Measurements from ENCODE around the gene UBE2I. TPM values are rescaled to one million over a fixed set of nuclear protein-coding genes. Genes with fewer than 3 reads are reported as not detected.

Gene UBE2I
- total RNA-seq (253 and 265 TPM in 2 replicates), polyA plus RNA-seq (152 and 219 TPM in 2 replicates), polyA minus RNA-seq (107 and 130 TPM in 2 replicates)
- 77.3 TPM for total RNA-seq (2013)

GRCh38 chr16:1308977-1309885 lies at the start of gene UBE2I:
TSS of gene UBE2I (plus strand) at chr16:1309636. CDS start at chr16:1314031, 4,395 bp downstream.
- TF ChIP-seq, protein P1, sequence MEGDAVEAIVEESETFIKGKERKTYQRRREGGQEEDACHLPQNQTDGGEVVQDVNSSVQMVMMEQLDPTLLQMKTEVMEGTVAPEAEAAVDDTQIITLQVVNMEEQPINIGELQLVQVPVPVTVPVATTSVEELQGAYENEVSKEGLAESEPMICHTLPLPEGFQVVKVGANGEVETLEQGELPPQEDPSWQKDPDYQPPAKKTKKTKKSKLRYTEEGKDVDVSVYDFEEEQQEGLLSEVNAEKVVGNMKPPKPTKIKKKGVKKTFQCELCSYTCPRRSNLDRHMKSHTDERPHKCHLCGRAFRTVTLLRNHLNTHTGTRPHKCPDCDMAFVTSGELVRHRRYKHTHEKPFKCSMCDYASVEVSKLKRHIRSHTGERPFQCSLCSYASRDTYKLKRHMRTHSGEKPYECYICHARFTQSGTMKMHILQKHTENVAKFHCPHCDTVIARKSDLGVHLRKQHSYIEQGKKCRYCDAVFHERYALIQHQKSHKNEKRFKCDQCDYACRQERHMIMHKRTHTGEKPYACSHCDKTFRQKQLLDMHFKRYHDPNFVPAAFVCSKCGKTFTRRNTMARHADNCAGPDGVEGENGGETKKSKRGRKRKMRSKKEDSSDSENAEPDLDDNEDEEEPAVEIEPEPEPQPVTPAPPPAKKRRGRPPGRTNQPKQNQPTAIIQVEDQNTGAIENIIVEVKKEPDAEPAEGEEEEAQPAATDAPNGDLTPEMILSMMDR (IDR thresholded peaks at IDR 0.05) = no peak
- peak; percentile 98 for TF ChIP-seq EZH2 (IDR thresholded peaks at IDR 0.05; ENCODE audit: borderline replicate concordance, insufficient read depth, low read depth, low read length, poor library complexity, severe bottlenecking)
- peaks cover 52% of the 10 kb centered on the region for H3K4me1 Mint-ChIP-seq
- peaks cover 41 to 65% of the 10 kb centered on the region in 2 donors for H3K4me1 ChIP-seq (ENCODE audit: control insufficient read depth in 2 of 2, insufficient read depth in 2 of 2, low read length in 2 of 2)

DNA sequence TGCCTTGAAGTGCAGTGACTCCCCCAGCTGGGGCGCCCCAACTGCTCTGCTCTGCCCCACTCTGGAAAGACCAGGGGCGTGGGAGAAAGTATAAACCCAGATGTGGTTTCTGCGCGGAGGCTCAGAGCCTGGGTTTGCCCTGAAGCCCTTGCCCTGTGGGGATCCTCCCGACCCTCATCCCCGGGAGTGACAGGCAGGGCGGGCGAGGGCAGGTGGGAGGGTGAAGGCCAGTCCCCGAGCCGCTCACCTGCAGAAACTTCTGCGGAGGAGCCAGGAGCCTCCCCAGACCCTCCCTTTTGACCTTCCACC lies 49.7 kb upstream of the UBE2I start:
- ChIA-PET CTCF (no interaction called here), POLR2A (no interaction called here)
- TF ChIP-seq, protein P1 (IDR thresholded peaks at IDR 0.05) = no peak
- no peak for TF ChIP-seq EZH2 (IDR thresholded peaks at IDR 0.05; ENCODE audit: borderline replicate concordance, insufficient read depth, low read depth, low read length, poor library complexity, severe bottlenecking)
- H3K27me3 Mint-ChIP-seq = peaks cover 21% of the 10 kb centered on the region
- Histone ChIP-seq H3K36me3 (replicated peaks in 1 of 2; ENCODE audit: control extremely low read depth in 1 of 2, control insufficient read depth in 1 of 2, extremely low read depth in 1 of 2, insufficient read depth in 2 of 2, low read length in 1 of 2) (no peaks in the 10 kb centered on the region), H3K9me3 (ENCODE audit: control extremely low read depth in 1 of 3, control insufficient read depth in 2 of 3, insufficient read depth in 1 of 3, low read length in 2 of 3) (peaks cover 0 to 7% (median 0%) of the 10 kb centered on the region in 3 donors), H3K4me3 (ENCODE audit: control extremely low read depth in 1 of 5, extremely low read depth in 1 of 5, insufficient read depth in 1 of 5, low read depth in 2 of 5, low read length in 4 of 5) (no peak overlapping the region), H3K27ac (ENCODE audit: low read length in 2 of 2) (no peak overlapping the region), H2AFZ (ENCODE audit: insufficient read depth, low read depth, low read length, poor library complexity, severe bottlenecking) (no peak overlapping the region), H3K27me3 (replicated peaks in 1 of 4; ENCODE audit: control extremely low read depth in 1 of 4, control insufficient read depth in 3 of 4, insufficient read depth in 4 of 4, low read length in 3 of 4) (peaks cover 0 to 62% (median 12%) of the 10 kb centered on the region in 4 experiments), H3K79me2 (ENCODE audit: control insufficient read depth, insufficient read depth, low read length) (no peaks in the 10 kb centered on the region), H3K9ac (ENCODE audit: low read length) (no peak overlapping the region), H4K20me1 (ENCODE audit: control insufficient read depth, insufficient read depth, low read length, poor library complexity, severe bottlenecking) (no peaks in the 10 kb centered on the region), H3K4me1 (ENCODE audit: control insufficient read depth in 2 of 2, insufficient read depth in 2 of 2, low read length in 2 of 2) (peaks cover 6 to 8% of the 10 kb centered on the region in 2 donors), H3K4me2 (replicated peaks; ENCODE audit: low read depth, low read length, poor library complexity, severe bottlenecking) (no peak overlapping the region)
- WGBS (ENCODE audit: insufficient coverage) = 48% methylated on average over 7 of the region's 11 CpGs
- intact Hi-C loops (cut with micrococcal nuclease) = no loop called here
- peaks cover 4% of the 10 kb centered on the region for H3K4me1 Mint-ChIP-seq
- no peak for ATAC-seq (ENCODE audit: low read depth)
- H3K27ac Mint-ChIP-seq = no peak overlapping the region
- no peak overlapping the region for H3K4me3 Mint-ChIP-seq
- H3K9me3 Mint-ChIP-seq (ENCODE audit: insufficient read depth) = peaks cover 5% of the 10 kb centered on the region
- no peak for DNase-seq

More at GRCh38 chr16:1308977-1309885, at the start of gene UBE2I:
- Mint-ChIP-seq H3K27ac (peak within 1 kb of the TSS; percentile 100), H3K4me3 (peak within 1 kb of the TSS; percentile 99), H3K9me3 (ENCODE audit: insufficient read depth) (no peaks in the 10 kb centered on the region), H3K27me3 (no peaks in the 10 kb centered on the region)
- ChIA-PET POLR2A (interaction anchor here (0.7 to 2.2 kb wide), 9 partner anchors 12 to 303 kb away, joined by 3 to 14 read pairs (median 4); partner anchors contain the start of genes CRAMP1 and IFT140), CTCF (no interaction called here)
- H3K36me3 ChIP-seq (replicated peaks in 1 of 2; ENCODE audit: control extremely low read depth in 1 of 2, control insufficient read depth in 1 of 2, extremely low read depth in 1 of 2, insufficient read depth in 2 of 2, low read length in 1 of 2) = peaks cover 0 to 24% of the 10 kb centered on the region in 2 experiments
- H3K27me3 ChIP-seq (replicated peaks in 1 of 4; ENCODE audit: control extremely low read depth in 1 of 4, control insufficient read depth in 3 of 4, insufficient read depth in 4 of 4, low read length in 3 of 4) = no peaks in the 10 kb centered on the region
- peak within 1 kb of the TSS; percentile 99 to 100 for H3K27ac ChIP-seq (ENCODE audit: low read length in 2 of 2)
- DNase-seq (peak; percentile 100), ATAC-seq (ENCODE audit: low read depth) (peak; percentile 74)
- peaks cover 43% of the 10 kb centered on the region for H4K20me1 ChIP-seq (ENCODE audit: control insufficient read depth, insufficient read depth, low read length, poor library complexity, severe bottlenecking)
- peaks cover 58% of the 10 kb centered on the region for H3K79me2 ChIP-seq (ENCODE audit: control insufficient read depth, insufficient read depth, low read length)
- peak within 1 kb of the TSS; percentile 99 for H2AFZ ChIP-seq (ENCODE audit: insufficient read depth, low read depth, low read length, poor library complexity, severe bottlenecking)
- under 1% methylated on average over 116 of the region's 117 CpGs for WGBS (ENCODE audit: insufficient coverage)
- peak within 1 kb of the TSS; percentile 80 to 90 (median 86) for H3K4me3 ChIP-seq (ENCODE audit: control extremely low read depth in 1 of 5, extremely low read depth in 1 of 5, insufficient read depth in 1 of 5, low read depth in 2 of 5, low read length in 4 of 5)
- peak within 1 kb of the TSS; percentile 91 for H3K4me2 ChIP-seq (replicated peaks; ENCODE audit: low read depth, low read length, poor library complexity, severe bottlenecking)
- H3K9me3 ChIP-seq (ENCODE audit: control extremely low read depth in 1 of 3, control insufficient read depth in 2 of 3, insufficient read depth in 1 of 3, low read length in 2 of 3) = peaks cover 0 to 7% (median 0%) of the 10 kb centered on the region in 3 donors
- peak within 1 kb of the TSS; percentile 100 for H3K9ac ChIP-seq (ENCODE audit: low read length)
- intact Hi-C loops (cut with micrococcal nuclease) = loop anchor here (1.0 to 10.0 kb wide), 4 partner anchors 22 to 1716 kb away; partner anchors contain the start of genes HCFC1R1, THOC6, TNFRSF12A and UQCC4

Data from B cell (primary cell).